HG03039 (cell line): ENCODE measurements around the gene HDAC4.

Experiments
- ATAC-seq: cut with Tn5 transposase; IDR thresholded peaks from one replicate; pipeline ENCODE4 v1.9.1; 2021; ENCODE audit warnings: mild to moderate bottlenecking, moderate library complexity; ENCODE audit not compliant: unreplicated experiment

HDAC4 gene

GRCh38 chr2:239061121-239061666 lies 339.6 kb downstream of the HDAC4 start:
- no peak for ATAC-seq

- no peak for ATAC-seq
Measured at GRCh38 chr2:239060676-239061075, 340.1 kb downstream of the HDAC4 start.

GRCh38 chr2:239059854-239060253 lies 341.0 kb downstream of the HDAC4 start:
- ATAC-seq: no peak

GRCh38 chr2:239058766-239059165 lies 342.1 kb downstream of the HDAC4 start:
- ATAC-seq: no peak

- no peak for ATAC-seq
Measured at GRCh38 chr2:239057533-239057932, 343.3 kb downstream of the HDAC4 start.

GRCh38 chr2:239056611-239057010 lies 344.2 kb downstream of the HDAC4 start:
- no peak for ATAC-seq

GRCh38 chr2:239055756-239056493 lies 344.9 kb downstream of the HDAC4 start:
- ATAC-seq: no peak

GRCh38 chr2:239054921-239055320 lies 345.9 kb downstream of the HDAC4 start:
- no peak for ATAC-seq

- ATAC-seq: no peak
Measured at GRCh38 chr2:239053801-239054503, 346.9 kb downstream of the HDAC4 start.

GRCh38 chr2:239052798-239053665 lies 347.8 kb downstream of the HDAC4 start:
- no peak for ATAC-seq

- ATAC-seq: no peak
Measured at GRCh38 chr2:239051891-239052445, 348.9 kb downstream of the HDAC4 start.

GRCh38 chr2:239050252-239050649 lies 350.6 kb downstream of the HDAC4 start:
- ATAC-seq: no peak

GRCh38 chr2:239049421-239050251 lies 351.2 kb downstream of the HDAC4 start:
- ATAC-seq: no peak

GRCh38 chr2:239048736-239049135 lies 352.1 kb downstream of the HDAC4 start:
- ATAC-seq: no peak

- no peak for ATAC-seq
Measured at GRCh38 chr2:239047861-239048260, 353.0 kb downstream of the HDAC4 start.

- no peak for ATAC-seq
Measured at GRCh38 chr2:239047420-239047819, 353.4 kb downstream of the HDAC4 start.

GRCh38 chr2:239046822-239047221 lies 354.0 kb downstream of the HDAC4 start:
- no peak for ATAC-seq

- no peak for ATAC-seq
Measured at GRCh38 chr2:239044336-239044735, 356.5 kb downstream of the HDAC4 start.

- no peak for ATAC-seq
Measured at GRCh38 chr2:239043326-239043725, 357.5 kb downstream of the HDAC4 start.
